ENCODE results near the gene RBM14. TPM values are rescaled to one million over a fixed set of nuclear protein-coding genes. Genes with fewer than 3 reads are reported as not detected.

The RBM14 gene
- total and polyA plus RNA-seq, 9 of the 15 experiments (the other 6 are each of a cell fraction or from before 2014, with no cell fraction given) = 5.5 to 131 (median 42.6) TPM

GRCh38 chr11:66593303-66593635 lies 23.2 kb upstream of the RBM14 start (continued):
- TF ChIP-seq ZFX (CRISPR knock-in tag; IDR thresholded peaks at IDR 0.05) (peak; percentile 53), ZNF592 (IDR thresholded peaks at IDR 0.05) (no peak), RBM15 (IDR thresholded peaks at IDR 0.05; ENCODE audit: insufficient read depth, low read length) (no peak), CREM (IDR thresholded peaks at IDR 0.05; ENCODE audit: low read depth) (no peak), CHAMP1 (IDR thresholded peaks at IDR 0.05) (no peak), ZBTB7A (IDR thresholded peaks at IDR 0.05; ENCODE audit: borderline replicate concordance, control insufficient read depth, low read depth, low read length) (no peak), ZSCAN32 (CRISPR knock-in tag; IDR thresholded peaks at IDR 0.05) (0 out of 2 replicates have a peak, but pooled peaks have one; percentile 23), ZNF316 (IDR thresholded peaks at IDR 0.05) (no peak), MLLT1 (IDR thresholded peaks at IDR 0.05) (peak; percentile 10 to 27; a peak in 2 of 4 replicates), AFF1 (IDR thresholded peaks at IDR 0.05; ENCODE audit: low read depth in 1 of 2, partially characterized antibody in 2 of 2) (no peak), ZNF77 (CRISPR knock-in tag; IDR thresholded peaks at IDR 0.05) (0 out of 2 replicates have a peak, but pooled peaks have one; percentile 32), ZBED1 (IDR thresholded peaks at IDR 0.05) (no peak), MTA1 (IDR thresholded peaks at IDR 0.05; ENCODE audit: borderline replicate concordance) (peak; percentile 49; the same call in 1 of the 2 replicates), EWSR1 (IDR thresholded peaks at IDR 0.05; ENCODE audit: borderline replicate concordance, low read depth, partially characterized antibody) (no peak), NR0B1 (IDR thresholded peaks at IDR 0.05; ENCODE audit: partially characterized antibody) (no peak), HLTF (IDR thresholded peaks at IDR 0.05) (peak; percentile 59; the same call in 1 of the 2 replicates)

Data from K562 (cell line).